GM19372 (cell line): ENCODE measurements around the gene DEFB114.
"Not testable (repeated sequence)": the region's sequence is repeated elsewhere in the genome, so short reads cannot be mapped to it uniquely, and the experiment has no call there.

Experiments
- ATAC-seq: cut with Tn5 transposase; IDR thresholded peaks from one replicate; pipeline ENCODE4 v1.9.1; 2021; ENCODE audit warnings: mild to moderate bottlenecking, low read depth, moderate library complexity; ENCODE audit not compliant: unreplicated experiment

Gene DEFB114

GRCh38 chr6:49964064-49964463 lies at the start of gene DEFB114:
TSS of gene DEFB114 (minus strand) at chr6:49964164. CDS start at chr6:49964105, 59 bp downstream.
- no peak for ATAC-seq

GRCh38 chr6:50007819-50008218 lies 43.9 kb upstream of the DEFB114 start:
- no peak for ATAC-seq

GRCh38 chr6:50003139-50003538 lies 39.2 kb upstream of the DEFB114 start:
- no peak for ATAC-seq

- ATAC-seq, result no peak
These were observed 31.3 kb upstream of the DEFB114 start for GRCh38 chr6:49995278-49995677.

- no peak for ATAC-seq
These were observed 24.9 kb upstream of the DEFB114 start for GRCh38 chr6:49988900-49989299.

GRCh38 chr6:49987749-49988148 lies 23.8 kb upstream of the DEFB114 start:
- ATAC-seq, result no peak

- ATAC-seq, result no peak
These were observed 22.6 kb upstream of the DEFB114 start for GRCh38 chr6:49986551-49986950.

- no peak for ATAC-seq
These were observed 18.1 kb upstream of the DEFB114 start for GRCh38 chr6:49982046-49982445.

- ATAC-seq, result no peak
These were observed 16.9 kb upstream of the DEFB114 start for GRCh38 chr6:49980898-49981297.

- ATAC-seq, result no peak
These were observed 15.6 kb upstream of the DEFB114 start for GRCh38 chr6:49979584-49979983.

- peak; percentile 49 for ATAC-seq
These were observed 14.6 kb upstream of the DEFB114 start for GRCh38 chr6:49978332-49979226.

GRCh38 chr6:49969605-49970004 lies 5.6 kb upstream of the DEFB114 start, which contains the start of gene DEFB113:
TSS of gene DEFB113 (minus strand) at chr6:49969625. CDS start at chr6:49969625, 0 bp downstream.
- no peak for ATAC-seq

GRCh38 chr6:49966823-49967222 lies 2.9 kb upstream of the DEFB114 start:
- ATAC-seq, result no peak

GRCh38 chr6:49966334-49966733 lies 2.4 kb upstream of the DEFB114 start:
- no peak for ATAC-seq

GRCh38 chr6:49958180-49958579 lies 5.8 kb downstream of the DEFB114 start:
- ATAC-seq, result no peak

- no peak for ATAC-seq
These were observed 8.1 kb downstream of the DEFB114 start for GRCh38 chr6:49955847-49956246.

- no peak for ATAC-seq
These were observed 12.0 kb downstream of the DEFB114 start for GRCh38 chr6:49951926-49952325.

- no peak for ATAC-seq
These were observed 13.6 kb downstream of the DEFB114 start for GRCh38 chr6:49950415-49950751.

- ATAC-seq, result no peak
These were observed 14.9 kb downstream of the DEFB114 start for GRCh38 chr6:49949062-49949461.

GRCh38 chr6:49946835-49947234 lies 17.1 kb downstream of the DEFB114 start:
- no peak for ATAC-seq

- ATAC-seq, result not testable (repeated sequence)
These were observed 19.9 kb downstream of the DEFB114 start for GRCh38 chr6:49944068-49944467.

GRCh38 chr6:49939993-49940498 lies 23.9 kb downstream of the DEFB114 start:
- no peak for ATAC-seq
